C4-2B (cell line): ENCODE measurements around the gene NCEH1.

ENCODE experiments used
- H3K27ac ChIP-seq: fragments of 450-650 bp; 2 replicates; pipeline ENCODE4 v1.5.1; 2017
- CTCF ChIP-seq: fragments of 450-650 bp; conservative IDR thresholded peaks from 2 replicates; pipeline ENCODE4 v1.5.1; 2017; ENCODE audit warnings: mild to moderate bottlenecking
- ZFX ChIP-seq: fragments of 450-650 bp; IDR thresholded peaks from 2 replicates; pipeline ENCODE4 v1.6.1; 2017

The NCEH1 gene

GRCh38 chr3:172580680-172581401, 130.0 kb downstream of the NCEH1 start:
- H3K27ac ChIP-seq = no peak overlapping the region
- TF ChIP-seq CTCF (no peak), ZFX (no peak)
